GM19463 (cell line): Measurements from ENCODE around the gene EFTUD2.
"Not testable (repeated sequence)": the region's sequence is repeated elsewhere in the genome, so short reads cannot be mapped to it uniquely, and the experiment has no call there.

Experiments used
- ATAC-seq: cut with Tn5 transposase; IDR thresholded peaks from one replicate; pipeline ENCODE4 v1.9.1; 2021; ENCODE audit warnings: mild to moderate bottlenecking, moderate library complexity; ENCODE audit not compliant: unreplicated experiment

The EFTUD2 gene

DNA sequence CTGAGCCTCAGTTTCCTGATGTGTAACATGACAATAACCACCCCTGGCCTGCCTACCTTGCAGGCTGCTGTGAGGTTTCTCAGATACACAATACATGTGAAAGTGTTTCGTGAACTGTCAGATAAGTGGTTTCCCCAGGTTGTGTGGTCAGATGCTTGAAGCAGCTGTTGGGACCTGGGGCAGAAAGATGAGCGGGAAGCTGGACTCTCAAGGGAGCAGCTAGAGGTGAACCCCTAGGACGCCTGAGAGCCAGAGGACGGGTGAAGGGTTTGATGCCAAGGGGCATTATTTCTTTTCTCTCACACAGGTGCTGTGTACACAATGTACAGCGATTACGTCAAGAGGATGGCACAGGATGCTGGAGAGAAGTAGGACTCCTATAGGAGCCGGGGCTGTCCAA, 49.2 kb downstream of the EFTUD2 start:
- ATAC-seq: no peak

DNA sequence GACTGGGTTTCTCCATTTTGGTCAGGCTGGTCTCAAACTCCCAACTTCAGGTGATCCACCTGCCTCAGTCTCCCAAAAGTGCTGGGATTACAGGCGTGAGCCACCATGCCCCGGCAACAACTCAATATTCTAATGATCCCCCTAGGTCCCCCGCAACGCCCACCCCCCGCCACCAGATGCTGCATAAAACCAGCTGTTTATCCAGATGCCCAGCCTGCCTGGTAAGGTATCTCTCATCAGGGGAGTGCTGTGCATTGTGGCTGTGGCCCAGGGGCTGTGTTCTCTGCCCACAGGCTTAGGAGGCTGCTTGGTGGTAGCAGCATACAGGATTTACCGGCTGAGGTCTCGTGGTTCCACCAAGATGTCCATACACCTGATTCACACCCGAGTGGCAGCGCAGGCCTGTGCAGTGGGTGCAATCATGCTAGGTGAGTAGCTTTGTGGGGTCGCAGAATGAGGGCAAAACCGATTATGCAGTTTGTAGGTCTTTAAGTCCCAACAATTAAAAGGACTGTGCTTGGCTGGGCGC, 50.2 kb downstream of the EFTUD2 start:
- ATAC-seq: no peak

DNA sequence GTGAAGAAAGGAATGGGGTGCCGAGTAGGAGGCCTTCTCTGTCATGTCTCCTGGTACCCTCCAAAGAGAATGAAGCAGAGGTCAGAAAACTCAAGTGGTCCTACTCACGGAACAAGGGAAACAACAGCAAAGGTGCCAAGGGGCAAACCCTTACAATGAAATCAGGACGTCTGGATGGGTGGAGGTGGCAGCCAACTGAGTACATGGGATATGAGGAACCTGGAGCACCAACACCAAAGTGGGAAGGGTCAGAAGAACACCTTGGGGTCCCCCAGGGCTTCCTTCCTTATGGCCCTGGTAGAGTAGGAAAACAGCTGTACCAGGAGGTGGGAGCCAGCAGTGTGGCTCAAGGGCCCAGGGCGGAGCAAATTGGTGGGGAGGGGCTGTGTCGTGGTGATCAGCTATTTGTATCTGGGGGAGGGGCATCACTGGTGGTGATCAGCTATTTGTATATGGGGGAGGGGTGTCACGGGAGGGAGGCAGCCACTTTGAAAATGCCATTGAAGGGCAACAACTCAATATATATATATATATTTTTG, 50.9 kb downstream of the EFTUD2 start:
- ATAC-seq: no peak

DNA sequence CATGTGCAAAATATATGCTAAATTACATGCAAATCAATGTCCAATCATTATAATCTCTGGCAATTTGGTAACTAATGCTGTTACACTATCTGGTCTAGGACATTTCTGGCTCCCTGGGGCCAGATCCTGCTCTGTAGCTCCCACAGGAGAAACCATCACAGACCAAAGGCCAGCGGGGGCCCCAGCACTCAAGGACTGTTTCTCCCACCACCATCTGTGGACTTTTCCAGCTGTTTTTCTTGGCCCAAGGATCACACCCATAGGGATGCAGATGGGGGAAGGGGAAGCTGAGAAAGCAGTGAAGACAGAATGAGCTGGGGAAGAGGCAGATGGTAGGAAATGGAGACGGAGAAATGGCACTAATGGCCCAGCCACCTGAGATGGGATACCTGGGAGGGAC, 51.7 kb downstream of the EFTUD2 start, which contains the start of gene HIGD1B:
Gene HIGD1B (plus strand): TSS at position 298 of the 400 bp plus-strand sequence. CDS start 270 bp downstream, outside the sequence.
- ATAC-seq: no peak

DNA sequence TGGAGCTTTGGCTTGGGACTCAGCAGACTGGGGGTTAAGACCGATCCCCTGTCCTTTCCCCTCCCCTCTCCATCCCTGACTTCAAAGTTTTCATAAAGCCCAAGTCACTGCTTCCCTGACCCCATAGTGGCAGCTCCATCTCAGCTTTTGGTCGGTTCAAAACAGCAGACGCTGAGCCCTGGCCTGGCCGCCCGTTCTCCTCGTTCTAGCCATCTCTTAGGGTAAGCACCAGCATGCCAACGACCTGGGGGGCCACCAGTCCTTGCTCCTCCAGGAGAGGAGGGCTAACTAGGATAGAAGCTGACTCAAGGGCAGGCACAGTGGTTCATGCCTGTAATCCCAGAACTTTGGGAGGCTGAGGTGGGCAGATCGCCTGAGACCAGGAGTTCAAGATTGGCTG, 53.0 kb downstream of the EFTUD2 start:
- ATAC-seq: no peak

DNA sequence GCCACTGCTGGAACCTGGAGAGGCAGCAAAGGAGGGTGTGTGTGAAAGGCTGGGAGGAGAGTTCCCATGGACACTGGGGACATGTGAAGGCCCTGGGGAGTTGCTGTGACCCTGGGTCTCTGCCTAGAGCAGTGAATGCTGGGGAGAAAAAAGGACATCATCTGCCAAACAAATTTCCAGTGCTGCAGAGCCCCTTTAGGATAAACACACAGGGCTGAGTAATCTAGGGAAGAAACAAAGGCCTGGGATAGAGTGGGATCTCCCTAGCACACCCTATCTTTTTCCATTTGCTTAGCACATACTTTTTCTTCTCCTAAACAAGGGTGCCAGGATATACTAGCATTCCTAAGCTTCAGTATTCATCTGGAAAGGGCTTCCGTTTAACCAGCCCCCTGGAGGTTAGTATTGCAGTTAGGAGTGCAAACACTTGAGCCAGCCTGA, 54.8 kb downstream of the EFTUD2 start:
- no peak for ATAC-seq

DNA sequence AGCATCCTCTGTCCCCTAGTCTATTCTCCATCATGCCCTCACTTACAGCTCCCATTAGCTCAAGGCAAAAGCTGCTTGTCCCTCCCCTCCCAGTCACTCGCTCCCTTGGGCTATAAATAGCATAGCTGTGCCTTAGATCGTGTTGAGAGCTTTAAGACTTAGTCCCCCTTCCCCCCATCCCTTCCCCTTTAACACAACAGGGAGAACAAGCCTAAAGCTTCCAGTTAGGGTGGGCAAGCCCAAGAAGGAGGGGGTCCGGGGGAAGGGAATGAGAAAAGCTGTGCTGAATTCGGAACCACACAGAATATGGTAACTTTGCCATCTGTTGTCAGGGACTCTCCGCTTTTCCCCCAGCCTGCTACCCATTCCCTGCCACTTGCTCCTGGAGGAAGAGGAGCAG, 56.5 kb downstream of the EFTUD2 start:
- ATAC-seq: no peak

DNA sequence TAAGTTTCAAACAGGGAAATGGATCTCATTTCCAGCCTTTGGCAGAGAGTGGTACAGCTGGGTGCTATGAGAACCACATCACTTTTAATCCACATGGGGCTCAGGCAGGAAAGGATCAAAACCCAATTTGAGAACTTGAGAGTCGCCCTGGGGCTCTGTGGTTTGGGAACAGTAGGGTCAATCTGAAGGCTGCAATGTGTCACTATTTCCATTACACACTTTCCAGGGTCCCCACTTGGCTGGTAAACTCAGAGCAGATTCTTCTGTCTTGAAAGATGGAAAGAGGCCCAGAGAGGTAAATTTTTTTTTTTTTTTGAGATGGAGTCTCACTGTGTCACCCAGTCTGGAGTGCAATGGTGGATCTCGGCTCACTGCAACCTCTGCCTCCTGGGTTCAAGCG, 58.3 kb downstream of the EFTUD2 start:
- ATAC-seq: no peak

DNA sequence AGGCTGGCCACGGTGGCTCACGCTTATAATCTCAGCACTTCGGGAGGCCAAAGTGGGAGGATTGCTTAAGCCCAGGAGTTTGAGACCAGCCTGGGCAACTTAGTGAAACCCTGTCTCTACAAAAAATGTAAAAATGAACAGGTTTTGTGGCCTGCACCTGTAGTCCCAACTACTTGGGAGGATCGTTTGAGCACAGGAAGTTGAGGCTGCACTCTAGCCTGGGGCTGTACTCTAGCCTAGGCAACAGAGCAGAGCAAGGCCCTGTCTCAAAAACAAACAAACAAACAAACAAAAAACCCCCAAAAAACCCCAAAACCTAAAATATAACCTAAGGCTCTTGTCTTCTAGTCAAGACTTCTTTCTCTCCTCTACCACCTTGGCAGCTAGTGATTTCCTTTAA, 59.0 kb downstream of the EFTUD2 start:
- no peak for ATAC-seq

DNA sequence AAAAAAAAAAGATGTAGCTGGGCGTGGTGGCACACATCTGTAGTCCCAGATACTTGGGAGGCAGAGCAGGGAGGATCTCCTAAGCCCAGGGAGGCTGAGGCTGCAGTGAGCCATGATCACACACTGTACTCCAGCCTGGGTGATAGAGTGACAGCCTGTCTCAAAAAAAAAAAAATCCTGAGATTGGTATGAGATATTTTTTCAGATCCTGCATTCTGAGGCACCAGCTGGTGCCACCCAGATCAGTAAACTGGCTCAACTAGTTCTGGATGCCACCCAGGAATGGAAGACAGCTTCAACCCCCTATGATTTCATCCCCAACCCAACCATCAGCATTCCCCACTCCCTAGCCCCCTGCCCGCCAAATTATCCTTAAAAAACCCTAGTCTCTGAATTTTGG, 62.0 kb downstream of the EFTUD2 start:
- no peak for ATAC-seq

DNA sequence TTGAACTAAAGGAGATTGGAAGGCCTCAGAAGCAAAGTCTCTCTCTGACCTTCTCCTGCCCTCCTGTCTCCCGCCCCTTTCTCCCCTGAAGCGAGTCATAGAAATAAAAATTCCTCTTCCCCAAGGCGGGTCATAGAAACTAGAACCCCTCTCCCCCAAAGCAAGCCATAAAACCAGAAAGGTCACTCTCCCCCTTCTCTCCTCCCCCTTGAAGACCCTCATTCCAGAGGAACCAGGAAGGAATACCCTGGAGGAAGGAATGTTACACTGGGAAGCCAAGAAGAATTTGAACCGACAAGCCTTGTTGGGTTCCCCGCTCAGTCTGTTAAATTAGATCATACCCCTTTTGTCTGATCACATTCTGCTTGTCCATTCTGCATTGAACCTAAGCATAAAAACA, 66.4 kb downstream of the EFTUD2 start:
- no peak for ATAC-seq

DNA sequence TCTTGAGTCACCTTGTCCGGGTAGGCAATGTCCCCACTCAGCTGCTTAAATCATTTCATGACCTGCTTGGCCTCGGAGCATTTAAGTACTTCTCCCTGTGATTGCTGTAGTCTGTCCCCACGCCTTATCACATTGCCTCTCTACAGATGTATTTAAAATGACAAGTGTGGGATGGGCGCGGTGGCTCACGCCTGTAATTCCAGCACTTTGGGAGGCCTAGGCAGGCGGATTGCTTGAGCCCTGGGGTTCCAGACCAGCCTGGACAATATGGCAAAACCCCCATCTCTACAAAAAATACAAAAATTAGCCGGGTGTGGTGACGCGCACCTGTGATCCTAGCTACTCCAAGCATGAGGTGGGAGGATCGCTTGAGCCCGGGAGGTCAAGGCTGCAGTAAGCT, 67.9 kb downstream of the EFTUD2 start:
- no peak for ATAC-seq

DNA sequence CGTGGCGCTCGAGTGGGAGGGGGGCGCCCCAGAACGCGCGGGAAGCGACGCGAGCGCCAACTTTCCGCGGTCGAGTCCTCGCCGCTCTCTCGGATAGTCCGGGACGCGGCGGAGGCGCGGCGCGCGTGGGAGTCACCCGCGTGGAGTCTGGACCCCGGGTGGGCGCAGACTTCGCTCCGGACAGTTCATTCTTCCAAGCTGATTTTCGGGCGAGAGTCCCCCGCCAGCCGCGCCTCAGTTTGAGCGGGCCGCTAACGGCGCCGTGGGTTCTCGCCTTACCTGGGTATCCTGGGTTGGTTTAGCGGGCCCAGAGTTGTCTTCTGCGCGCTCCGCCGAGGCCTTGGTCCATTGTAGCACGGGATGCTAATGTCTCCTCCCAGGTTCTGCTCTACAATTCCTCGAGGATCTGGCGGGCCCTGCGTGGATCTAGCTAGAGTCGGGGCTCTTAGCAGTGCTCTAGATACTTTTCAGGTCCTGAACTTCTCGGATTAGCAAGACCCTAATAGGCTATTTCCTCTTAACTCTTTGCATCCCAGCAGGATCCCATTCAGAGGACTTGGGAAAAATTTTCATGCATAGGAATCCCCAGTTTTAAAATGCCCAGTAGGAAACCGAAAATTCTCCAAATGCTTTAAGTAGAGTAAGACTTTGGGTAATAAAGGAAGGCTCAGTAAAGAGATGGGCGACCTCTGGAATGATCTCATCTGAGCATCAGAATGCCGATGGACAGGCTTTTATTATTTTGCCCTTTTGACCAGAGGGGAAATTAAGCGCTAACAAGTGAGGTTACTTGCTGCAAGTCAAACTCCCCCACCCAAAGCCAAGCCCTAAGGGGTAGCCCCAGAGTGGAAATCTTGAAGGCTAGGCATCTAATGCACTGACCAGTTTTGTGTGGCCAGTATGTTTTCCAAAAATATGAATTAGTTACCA, 68.6 kb downstream of the EFTUD2 start:
- no peak for ATAC-seq

DNA sequence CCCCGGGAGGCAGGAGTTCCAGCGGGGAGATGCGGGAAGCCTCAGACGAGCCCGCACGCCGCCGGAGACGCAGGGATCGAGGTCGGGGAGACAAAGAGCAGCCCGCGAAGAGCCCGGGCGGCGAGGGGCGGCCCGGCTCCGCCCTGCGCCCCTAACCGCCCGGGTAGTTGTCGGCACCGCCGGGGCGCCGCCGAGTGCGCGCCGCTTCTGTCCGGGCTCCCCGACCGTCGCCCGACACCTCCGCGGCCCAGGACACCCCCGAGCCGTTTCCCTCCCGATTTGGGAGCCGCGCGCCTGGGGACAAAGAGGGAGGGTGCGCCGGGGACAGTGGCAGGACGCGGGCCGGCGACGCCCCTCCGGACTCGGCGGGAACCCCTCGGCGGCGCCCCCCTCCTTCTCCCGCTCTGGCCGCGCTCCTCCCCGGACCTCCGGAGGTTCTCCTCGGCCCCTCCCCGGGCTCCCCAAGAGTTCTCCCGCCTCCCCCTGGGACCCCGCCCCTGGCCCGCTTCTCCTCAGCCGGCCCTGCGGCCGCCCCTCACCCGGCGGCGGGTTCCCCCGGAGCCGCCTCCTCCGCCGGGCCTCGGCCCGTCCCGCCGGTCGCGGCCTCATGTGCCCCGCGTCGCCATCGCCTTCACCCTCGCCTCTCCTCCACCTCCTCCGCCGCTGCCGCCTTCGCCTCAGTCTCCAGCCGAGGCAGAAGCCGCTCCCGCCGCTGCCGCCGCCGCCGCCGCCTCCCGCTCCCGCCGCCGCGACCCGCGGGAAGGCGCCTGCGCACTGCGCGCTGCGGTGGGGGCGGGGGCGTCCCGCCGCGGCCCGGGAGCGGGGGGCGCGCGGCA, 69.5 kb downstream of the EFTUD2 start, which contains the start of gene GJC1:
Gene GJC1 (minus strand): TSS at position 765 of the 836 bp plus-strand sequence. CDS start 24,470 bp downstream, outside the sequence.
- no peak for ATAC-seq

DNA sequence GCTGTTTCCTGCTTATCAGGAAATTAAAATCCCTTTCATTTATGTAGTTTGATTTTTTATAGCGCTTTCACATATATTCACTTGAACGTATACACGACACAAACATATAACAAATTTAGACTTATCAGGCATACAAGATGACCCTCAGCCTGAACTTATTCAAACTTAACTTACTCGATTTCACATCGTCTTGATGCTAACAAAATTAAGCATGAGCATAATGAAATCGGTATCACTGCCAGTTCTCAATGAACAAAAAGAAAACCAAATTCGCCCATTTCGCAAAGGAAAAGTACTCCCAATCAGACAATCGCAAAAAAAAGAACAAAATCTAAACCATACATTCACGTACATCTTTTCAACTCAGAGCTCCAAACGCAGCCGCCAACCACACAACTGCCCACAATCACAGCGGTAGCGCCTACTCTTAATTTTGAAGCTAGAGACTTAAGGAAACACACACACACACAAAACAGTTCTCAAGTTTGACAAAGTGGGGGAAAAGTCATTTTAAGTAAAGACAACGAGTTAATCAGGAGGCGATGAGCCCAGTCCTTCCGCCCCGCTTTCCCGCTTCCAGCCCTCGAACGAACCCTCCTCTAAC, 70.2 kb downstream of the EFTUD2 start:
- no peak for ATAC-seq

DNA sequence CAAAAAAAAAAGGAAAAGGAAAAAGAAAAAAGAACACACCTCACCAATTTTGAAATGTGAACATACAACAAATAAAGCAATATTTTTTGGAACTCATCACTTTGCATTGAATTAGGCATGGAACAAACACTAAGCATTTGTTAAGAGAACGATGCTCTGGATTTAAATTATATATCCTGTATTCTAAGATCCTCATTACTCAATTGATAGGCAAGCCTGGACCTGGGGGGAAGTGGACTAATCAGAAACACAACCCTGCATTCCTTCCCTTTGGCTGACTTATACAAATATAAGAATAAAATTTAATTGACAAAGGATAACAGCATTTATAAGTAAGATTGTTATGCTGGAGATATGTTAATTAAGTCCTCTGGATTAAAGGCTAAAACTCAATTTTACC, 71.4 kb downstream of the EFTUD2 start:
- ATAC-seq: no peak

DNA sequence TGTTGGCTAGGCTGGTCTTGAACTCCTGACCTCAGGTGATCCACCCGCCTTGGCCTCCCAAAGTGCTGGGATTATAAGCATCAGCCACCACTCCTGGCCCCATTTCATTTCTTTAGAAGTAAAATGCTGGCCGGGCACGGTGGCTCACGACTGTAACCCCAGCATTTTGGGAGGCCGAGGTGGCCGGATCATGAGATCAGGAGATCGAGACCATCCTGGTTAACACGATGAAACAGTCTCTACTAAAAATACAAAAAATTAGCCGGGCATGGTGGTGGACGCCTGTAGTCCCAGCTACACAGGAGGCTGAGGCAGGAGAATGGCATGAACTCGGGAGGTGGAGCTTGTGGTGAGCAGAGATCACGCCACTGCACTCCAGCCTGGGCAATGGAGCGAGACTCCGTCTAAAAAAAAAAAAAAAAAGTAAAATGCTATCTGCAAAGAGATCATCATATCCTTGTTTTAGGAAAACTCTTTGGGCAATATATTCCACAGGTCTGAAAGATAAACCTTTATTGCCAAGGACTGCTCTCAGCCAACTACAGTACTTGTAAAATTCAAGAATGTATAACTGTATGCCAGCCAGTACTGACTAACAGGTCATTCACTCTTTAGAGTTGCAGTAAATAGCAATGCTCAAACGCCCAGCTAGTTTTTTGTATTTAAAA, 73.0 kb downstream of the EFTUD2 start:
- ATAC-seq: no peak

DNA sequence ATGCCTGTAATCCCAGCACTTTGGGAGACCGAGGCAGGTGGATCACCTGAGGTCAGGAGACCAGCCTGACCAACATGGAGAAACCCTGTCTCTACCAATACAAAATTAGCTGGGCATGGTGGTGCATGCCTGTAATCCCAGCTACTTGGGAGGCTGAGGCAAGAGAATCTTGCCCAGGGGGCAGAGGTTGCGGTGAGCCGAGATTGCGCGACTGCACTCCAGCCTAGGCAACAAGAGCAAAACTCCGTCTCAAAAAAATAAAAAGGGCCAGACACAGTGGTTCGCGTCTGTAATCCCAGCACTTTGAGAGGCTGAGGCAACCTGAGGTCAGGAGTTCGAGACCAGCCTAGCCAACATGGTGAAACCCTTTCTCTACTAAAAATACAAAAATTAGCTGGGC, 74.0 kb downstream of the EFTUD2 start:
- ATAC-seq: not testable (repeated sequence)

DNA sequence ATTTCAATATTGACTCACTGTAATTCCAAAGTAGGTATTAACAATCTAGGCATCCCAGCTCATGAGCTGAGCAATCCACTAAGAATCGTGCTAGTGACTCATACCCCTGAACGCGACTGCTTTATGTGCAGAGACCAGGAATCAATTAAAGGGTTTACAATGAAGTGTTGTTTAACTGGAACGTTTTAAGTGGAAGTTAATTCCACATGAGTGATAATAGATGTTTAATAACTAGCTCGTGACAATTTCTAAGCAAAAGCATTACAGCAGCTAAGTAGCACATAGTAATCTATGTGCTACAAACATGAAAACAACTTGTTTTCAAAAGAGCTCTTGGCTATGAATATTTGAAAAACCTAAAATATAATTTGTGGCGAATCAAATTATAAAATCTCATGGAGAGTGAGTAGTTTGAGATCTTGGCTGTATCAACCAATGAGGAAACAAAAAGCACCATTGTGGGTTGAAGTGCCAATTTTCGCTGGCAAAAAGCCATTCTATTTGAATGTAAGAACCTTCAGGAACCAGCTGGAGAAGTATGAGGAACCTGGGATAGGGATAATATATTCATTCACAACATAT, 78.5 kb downstream of the EFTUD2 start:
- no peak for ATAC-seq

DNA sequence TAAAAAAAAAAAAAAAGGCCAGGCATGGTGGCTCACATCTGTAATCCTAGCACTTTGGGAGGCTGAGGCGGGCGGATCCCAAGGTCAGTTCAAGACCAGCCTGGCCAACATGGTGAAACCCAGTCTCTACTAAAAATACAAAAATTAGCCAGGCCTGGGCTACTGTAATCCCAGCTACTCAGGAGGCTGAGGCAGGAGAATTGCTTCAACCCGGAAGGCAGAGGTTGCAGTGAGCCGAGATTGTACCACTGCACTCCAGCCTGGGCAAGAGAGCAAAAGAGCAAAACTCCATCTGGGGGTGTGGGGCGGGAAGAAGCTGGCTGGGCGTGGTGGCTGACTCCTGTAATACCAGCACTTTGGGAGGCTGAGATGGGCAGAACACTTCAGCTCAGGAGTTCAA, 80.7 kb downstream of the EFTUD2 start:
- ATAC-seq: not testable (repeated sequence)
